COLO829 (cell line): ENCODE measurements around the gene KDM2A.

ENCODE experiments used
- DNase-seq: peaks from one replicate; pipeline ENCODE4 v3.0.0; 2012; ENCODE audit warnings: low spot score

The KDM2A gene

GRCh38 chr11:67285541-67286498 lies 166.8 kb downstream of the KDM2A start:
- no peak for DNase-seq

- DNase-seq: no peak
Measured at GRCh38 chr11:67286621-67287333, 167.7 kb downstream of the KDM2A start.

DNA sequence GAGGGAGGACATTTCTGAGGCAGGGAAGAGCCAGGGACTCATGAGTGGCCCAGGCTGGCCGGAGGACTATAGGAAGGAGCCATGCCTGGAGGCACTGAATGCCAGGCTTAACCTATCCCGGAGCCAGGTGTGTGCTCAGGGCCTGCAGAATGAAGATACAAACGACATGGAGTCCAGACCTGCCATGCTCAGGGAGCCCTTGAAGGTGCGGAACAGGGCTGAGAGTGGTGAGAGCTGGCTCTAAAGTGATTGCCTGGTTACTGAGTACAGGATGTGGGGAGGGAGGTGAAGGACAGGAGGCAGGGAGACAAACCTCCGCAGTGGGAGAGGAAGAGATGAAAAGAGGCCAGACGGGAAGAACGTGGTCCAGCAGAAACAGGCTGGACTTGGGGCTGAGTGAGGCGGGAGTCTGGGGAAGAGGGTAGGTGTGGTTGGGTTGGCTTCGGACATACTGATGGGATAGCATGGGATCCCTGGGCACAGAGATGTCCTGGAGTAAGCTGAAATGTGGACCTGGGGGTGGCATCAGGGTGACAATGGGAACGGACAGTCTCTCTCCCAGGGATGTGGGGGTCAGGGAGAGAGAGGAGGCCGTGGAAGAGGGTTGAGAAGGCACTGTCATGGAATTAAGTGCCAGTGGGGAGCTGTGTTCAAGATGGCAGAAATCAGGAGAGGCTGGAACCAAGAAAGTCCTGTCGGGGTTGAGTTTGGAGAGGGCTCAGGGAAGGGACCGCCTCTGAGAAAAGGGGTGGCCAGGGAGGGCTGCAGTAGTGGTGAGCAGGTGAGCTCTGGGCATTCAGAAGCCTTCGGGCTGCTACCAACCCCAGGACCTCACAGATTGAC lies 168.5 kb downstream of the KDM2A start:
- DNase-seq: no peak

DNA sequence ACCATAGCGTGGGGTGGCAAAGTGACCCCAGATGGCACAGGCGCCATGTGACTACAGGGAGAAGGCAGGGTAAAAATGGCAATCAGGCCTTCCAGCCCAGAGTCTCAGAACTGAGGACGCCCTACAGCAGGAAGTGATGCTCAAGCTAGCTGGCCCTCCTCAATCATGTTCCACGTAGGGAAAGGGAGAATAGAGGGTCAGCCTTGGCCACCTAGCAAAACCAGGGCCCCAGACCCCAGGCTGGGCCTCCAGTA lies 169.1 kb downstream of the KDM2A start:
- DNase-seq: no peak

- DNase-seq: peak; percentile 71
Measured at GRCh38 chr11:67288452-67289225, 169.6 kb downstream of the KDM2A start.

- no peak for DNase-seq
Measured at GRCh38 chr11:67289226-67289650, 170.2 kb downstream of the KDM2A start, which contains the start of gene ANKRD13D. TSS of gene ANKRD13D (plus strand) at chr11:67289303. CDS start at chr11:67289461, 158 bp downstream.

- no peak for DNase-seq
Measured at GRCh38 chr11:67289651-67290479, 170.8 kb downstream of the KDM2A start.

GRCh38 chr11:67290801-67291200 lies 171.7 kb downstream of the KDM2A start:
- no peak for DNase-seq

GRCh38 chr11:67291481-67292381 lies 172.7 kb downstream of the KDM2A start:
- DNase-seq: no peak

GRCh38 chr11:67292671-67293070 lies 173.6 kb downstream of the KDM2A start:
- DNase-seq: no peak

DNA sequence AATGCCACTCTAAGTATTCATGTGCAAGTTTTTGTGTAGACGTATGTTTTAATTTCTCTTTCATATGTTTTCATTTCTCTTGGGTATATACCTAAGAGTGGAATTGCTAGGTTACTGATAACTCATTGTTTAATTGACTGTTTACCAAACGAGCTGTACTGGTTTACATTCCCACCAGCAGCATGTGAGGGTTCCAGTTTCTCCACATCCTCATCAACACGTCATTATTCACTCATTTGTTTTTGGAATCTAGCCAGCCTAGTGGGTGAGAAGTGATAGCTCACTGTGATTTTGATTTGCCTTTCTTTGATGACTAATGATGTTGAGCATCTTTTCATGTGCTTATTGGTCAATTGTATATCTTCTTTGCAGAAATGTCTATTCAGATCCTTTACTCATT lies 174.0 kb downstream of the KDM2A start:
- no peak for DNase-seq

- no peak for DNase-seq
Measured at GRCh38 chr11:67295846-67296245, 176.8 kb downstream of the KDM2A start.

DNA sequence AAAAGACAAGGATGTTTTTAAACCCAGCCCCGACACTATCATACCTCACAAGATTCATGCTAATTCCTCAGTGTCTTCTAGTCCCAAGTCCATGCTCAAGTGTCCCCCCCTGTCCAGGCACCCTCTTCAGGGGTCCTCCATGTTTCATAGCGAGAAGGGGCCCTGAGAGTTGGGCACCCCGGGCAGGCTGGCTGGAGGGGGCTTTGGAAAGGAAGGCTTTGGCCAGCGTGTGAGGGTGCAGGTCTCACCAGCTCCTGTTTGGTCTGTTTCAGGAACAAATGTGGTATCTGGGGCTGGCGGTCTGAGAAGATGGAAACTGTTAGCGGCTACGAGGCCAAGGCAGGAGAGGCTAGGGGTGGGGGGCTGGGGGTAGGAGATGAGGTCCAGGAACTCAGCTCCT lies 179.7 kb downstream of the KDM2A start:
- no peak for DNase-seq

DNA sequence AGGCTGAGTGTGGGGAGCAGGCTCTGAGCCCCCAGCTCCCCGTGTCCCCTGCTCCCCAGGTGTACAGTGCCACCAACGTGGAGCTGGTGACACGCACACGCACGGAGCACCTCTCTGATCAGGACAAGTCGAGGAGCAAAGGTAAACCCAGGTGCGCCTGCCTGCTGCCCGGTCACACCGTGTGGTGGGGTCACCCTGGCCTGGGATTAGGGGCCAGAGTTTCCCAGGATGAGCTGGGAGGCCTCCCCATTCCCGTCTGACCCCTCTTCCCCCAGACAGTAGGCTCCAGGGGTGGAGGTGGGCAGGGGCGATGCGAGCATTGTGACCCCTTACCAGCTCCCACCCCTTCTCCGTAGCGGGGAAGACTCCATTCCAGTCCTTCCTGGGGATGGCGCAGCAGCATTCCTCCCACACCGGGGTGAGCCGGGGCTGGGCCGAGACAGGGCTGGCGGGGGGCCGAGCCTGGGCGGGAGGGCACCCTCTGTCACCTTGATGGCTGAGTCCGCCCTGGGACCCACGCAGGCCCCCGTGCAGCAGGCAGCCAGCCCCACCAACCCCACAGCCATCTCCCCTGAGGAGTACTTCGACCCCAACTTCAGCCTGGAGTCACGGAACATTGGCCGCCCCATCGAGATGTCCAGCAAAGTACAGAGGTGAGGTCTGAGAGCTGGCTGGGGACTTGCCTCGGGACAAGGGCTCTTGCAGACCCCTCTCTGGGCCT lies 180.6 kb downstream of the KDM2A start:
- no peak for DNase-seq

GRCh38 chr11:67300256-67300755 lies 181.2 kb downstream of the KDM2A start:
- no peak for DNase-seq

- DNase-seq: no peak
Measured at GRCh38 chr11:67300756-67301312, 181.8 kb downstream of the KDM2A start.

GRCh38 chr11:67301313-67301921 lies 182.4 kb downstream of the KDM2A start:
- no peak for DNase-seq

DNA sequence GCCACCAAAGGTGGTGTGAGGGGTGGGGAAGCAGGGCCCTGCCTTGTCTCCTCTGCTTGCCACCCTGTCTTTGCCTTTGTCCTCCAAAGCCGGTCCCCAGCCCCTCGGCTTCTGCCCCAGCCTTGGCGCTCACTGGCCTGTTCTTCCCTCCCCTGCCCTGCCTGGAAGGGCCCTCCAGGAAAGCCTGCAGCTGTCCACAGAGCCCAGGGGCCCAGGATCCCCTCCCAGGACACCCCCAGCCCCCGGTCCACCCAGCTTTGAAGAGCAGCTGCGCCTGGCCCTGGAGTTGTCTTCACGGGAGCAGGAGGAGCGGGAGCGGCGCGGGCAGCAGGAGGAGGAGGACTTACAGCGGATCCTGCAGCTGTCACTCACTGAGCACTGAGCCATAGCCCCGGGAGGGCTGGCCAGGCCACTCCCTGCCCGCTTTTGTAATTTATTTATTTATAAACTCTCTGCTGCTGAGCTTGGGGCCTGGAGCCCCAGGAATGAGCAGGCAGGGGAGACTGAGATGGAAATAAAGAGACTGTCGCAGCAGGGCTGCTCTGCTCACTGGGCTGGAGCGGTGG lies 183.0 kb downstream of the KDM2A start:
- no peak for DNase-seq
